GM12891 (cell line): ENCODE data around the gene ATP6AP2.

ENCODE experiments used
- POLR2A ChIP-seq: IDR thresholded peaks from 2 replicates; pipeline ENCODE4 v1.6.1; 2011; ENCODE audit warnings: low read depth, low read length, control low read depth
- POLR2AphosphoS5 ChIP-seq: IDR thresholded peaks from 2 replicates; pipeline ENCODE4 v1.6.1; 2011; ENCODE audit warnings: low read depth, low read length, control low read depth
- SPI1 ChIP-seq: IDR thresholded peaks from 2 replicates; pipeline ENCODE4 v1.6.1; 2011; ENCODE audit warnings: low read depth, low read length, control low read depth
- TAF1 ChIP-seq: IDR thresholded peaks from 2 replicates; pipeline ENCODE4 v1.6.1; 2011; ENCODE audit warnings: low read depth, low read length, control low read depth

DNA sequence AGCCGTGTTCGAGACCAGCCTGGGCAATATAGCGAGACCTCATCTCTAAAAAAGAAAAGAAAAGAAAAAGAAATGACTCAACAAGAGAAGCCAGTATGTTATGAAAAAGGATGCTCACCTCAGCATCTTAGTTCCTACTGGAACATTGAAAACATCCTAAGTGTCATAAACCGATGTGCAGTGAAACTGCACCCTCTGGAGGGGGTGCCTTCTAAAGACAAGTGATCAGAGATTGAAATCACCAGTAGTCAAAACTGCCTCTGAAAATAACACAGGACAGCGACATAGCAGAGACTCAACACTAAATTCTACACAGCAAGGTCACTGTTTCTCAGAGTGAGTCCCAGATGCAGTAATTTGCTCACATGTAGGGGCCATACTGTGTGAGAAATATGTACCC lies 28.0 kb upstream of the ATP6AP2 start:
- no peak for TF ChIP-seq POLR2AphosphoS5
- TF ChIP-seq TAF1: no peak
- TF ChIP-seq POLR2A: no peak
- no peak for TF ChIP-seq SPI1
